Esophagus muscularis mucosa (tissue), 4 donors: ENCODE data around the gene GLCE.

Experiments
- CTCF ChIP-seq, 3 experiments: fragments of 200-600 bp in 2 of 3; fragments of 450-650 bp in 1 of 3; sonication (generic) in 2 of 3; IDR thresholded peaks; one replicate each; pipeline ENCODE4 v1.5.1; 2017 to 2019; ENCODE audit warnings: antibody characterized with exemption in 3 of 3, mild to moderate bottlenecking in 2 of 3, moderate library complexity in 1 of 3
- EP300 ChIP-seq: sonication (generic); formaldehyde crosslinking; IDR thresholded peaks from one replicate; pipeline ENCODE4 v1.6.1; 2017; ENCODE audit warnings: antibody characterized with exemption
- POLR2A ChIP-seq: fragments of 450-650 bp; IDR thresholded peaks from one replicate; pipeline ENCODE4 v1.6.1; 2017; ENCODE audit warnings: antibody characterized with exemption, moderate library complexity, mild to moderate bottlenecking, low read depth
- POLR2AphosphoS5 ChIP-seq, 2 donors: sonication (generic); formaldehyde crosslinking; IDR thresholded peaks; one replicate each; pipeline ENCODE4 v1.6.1; 2017; ENCODE audit warnings: antibody characterized with exemption in 2 of 2

- TF ChIP-seq CTCF (IDR thresholded peaks at IDR 0.05) = no peak
- no peak for TF ChIP-seq POLR2A
- no peak for TF ChIP-seq POLR2AphosphoS5 (IDR thresholded peaks at IDR 0.05)
- TF ChIP-seq EP300 = no peak
Observed at GRCh38 chr15:69320977-69321554, 160.6 kb downstream of the GLCE start.
